ENCODE measurements around the gene FAM180B. TPM values are rescaled to one million over a fixed set of nuclear protein-coding genes. Genes with fewer than 3 reads are reported as not detected.

The FAM180B gene
- polyA plus RNA-seq, 10 donors: 1.2 to 4.1 (median 2.7) TPM

DNA sequence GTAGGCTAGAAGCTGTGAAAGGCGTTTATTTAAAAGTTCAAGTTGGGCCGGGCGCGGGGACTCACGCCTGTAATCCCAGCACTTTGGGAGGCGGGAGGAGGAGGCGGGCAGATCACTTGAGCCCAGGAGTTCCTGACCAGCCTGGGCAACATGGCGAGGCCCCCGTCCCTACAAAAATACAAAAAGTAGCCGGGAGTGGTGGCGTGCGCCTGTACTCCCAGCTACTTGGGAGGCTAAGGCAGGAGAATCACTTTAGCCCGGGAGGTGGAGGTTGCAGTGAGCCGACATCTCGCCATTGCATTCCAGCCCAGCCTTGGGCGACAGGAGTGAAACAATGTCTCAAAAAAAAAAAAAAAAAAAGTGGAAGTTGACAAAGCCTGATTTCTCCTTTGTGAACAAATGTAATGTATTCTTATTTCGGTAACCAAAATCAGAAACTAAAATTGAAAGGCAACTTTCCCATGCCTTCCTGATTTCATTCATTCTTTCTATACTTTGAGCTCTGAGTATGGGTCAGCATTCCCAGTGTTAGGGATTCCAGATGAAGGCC lies 20.3 kb upstream of the FAM180B start:
- DNase-seq: no peak

- no peak for DNase-seq
Observed at GRCh38 chr11:47569646-47570045, 16.8 kb upstream of the FAM180B start.

DNA sequence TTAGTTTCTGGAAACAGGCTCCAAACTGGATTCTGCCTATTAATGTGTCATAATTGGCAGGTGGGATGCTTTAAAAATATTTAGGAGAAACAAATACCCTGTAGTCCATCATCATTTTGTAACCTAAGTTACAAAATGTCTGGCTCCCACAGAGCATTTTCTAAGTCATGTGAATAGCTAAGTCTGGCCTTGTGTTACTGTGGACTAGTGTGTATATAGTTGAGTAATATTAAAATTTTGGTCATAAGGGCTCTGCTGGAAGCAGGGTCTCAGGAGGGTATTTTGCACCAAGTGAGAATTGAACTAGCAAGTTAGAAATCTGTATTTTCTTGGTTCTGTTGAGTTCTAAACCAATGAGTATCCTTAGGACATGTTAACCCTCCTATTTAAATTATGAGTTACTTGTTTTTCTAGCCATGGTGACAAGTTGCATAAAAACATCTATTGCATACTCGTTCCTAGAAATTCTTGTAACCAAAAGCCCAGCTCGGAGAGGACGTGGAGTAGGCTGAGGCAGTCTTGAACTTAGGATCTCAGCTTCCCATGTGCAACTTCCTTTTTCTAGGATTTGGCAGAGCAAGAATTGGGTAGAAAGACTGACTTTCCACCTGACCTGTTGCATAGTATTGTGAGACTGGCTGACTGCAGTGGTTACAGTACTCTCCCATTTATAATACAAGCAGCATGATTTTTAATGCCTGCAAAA lies 15.7 kb upstream of the FAM180B start:
- DNase-seq: no peak

DNA sequence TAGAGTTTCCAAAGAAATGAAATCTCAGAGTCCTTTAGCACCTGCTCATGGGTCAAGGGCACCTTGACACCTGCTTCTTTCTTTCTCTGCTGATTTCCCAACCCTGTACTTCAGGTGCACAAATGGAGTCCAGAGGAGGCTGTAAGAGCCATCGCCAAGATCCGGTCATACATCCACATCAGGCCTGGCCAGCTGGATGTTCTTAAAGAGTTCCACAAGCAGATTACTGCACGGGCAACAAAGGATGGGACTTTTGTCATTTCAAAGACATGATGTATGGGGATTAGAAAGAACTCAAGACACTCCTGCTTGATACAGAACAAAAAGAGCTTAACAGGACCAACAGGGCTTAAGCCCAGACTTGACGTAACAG lies 15.1 kb upstream of the FAM180B start:
- DNase-seq: no peak

DNA sequence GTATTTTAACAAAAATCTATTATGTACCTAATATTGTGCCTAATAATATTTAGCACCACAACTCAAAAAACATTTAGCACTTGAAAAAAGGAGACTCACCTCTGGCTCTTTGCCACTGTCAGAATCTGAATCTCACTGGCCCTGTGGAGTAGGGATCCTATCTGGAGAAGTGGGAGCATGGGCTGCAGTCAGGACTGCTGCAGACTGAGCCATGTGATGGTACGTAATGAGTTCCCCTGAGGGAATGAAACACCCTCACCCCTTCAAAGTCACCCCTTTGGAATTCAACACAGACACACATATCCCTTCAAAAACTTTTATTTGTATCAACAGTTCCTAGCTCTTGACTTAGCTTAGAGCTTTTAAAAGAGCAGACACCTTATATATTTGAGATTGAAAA lies 14.6 kb upstream of the FAM180B start:
- no peak for DNase-seq

GRCh38 chr11:47572715-47573255 lies 13.7 kb upstream of the FAM180B start:
- DNase-seq: no peak

DNA sequence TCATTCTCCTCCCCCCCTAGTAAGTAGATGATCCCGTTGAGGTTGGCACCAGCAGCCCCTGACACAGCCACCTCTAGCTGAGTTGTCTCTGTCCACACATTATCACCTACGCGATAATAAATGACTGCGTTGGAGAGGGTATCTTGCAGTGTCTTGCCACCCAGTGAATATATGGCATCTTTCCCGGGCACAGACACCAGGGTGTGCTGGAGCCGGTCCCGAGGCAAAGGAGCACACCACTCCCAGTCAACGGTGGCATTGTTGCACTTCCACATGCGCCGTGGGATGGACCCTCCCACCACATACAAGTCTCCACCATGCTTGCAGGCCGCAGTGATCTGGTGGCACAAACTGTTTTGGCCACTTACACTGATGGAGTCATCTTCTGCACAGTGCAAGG lies 13.2 kb upstream of the FAM180B start:
- no peak for DNase-seq

DNA sequence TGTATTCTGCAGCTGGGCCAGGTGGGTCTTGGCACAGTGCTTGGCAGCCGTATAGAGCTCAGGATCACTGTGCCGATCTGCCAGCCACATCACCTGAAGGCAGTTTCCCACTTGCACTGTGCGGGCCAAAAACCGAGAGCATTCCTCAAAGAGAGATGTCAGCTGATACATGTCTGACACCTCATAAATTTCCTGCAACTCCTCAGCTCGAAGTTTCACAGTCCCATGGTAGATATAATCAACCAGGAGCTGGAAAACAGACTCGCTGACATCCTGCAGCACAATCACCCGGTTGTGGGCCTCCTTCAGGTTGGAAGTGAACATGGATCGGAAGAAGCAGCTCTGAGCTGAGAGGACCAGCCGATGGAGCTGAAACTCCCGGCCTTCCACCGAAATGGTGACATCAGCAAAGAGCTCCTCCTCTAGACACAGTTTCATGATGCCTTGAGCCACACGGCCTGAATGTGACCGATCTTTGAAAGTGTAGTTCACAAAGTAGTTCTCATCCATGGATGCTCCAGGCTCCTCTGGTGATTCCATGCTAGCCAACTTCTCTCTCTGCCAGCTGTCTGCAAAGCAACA lies 8.9 kb upstream of the FAM180B start:
- no peak for DNase-seq

DNA sequence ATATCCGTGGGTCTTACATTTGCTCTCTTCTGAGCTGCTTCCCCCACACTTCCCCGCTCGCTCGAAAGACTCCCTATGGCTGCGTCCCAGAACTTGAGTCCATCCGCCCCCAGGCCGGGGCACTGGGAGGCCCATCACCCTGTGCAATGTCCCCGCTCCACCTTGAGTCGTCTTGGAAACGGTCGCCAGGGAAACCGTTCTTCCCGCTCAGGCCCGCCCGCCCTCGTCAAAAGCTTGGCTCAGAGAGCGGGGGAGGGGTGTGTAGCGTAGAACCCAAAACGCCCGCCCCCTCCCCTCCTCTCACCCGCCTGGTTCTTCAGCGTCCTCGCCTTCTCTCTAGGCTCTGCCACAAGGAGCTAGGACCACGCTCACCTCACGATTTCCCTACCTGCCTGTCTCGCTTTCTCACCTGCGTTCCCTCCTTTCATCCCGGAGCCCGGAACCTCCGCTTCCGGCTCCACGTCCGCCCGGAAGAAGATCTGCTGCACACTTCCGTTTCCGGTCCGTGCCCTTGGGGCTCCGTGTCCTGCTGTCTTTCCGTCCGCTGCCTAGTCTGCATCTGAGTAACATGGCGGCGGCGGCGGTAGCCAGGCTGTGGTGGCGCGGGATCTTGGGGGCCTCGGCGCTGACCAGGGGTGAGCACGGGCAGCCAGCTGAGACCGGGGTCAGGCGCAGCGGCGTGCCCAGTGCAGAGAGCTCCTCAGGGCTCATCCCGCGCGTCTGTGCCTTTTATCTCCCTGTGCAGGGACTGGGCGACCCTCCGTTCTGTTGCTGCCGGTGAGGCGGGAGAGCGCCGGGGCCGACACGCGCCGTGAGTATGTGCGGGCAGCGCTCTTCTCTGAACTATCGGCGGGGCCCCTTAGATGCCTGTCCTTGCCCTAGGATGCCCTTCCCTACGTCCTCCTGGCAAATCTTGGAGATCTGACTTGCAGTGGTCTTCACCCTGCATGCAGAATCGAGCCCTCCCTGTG lies 7.7 kb upstream of the FAM180B start, which contains the start of the genes KBTBD4 and NDUFS3:
TSS of gene KBTBD4 (minus strand) at position 447 of the 971 bp plus-strand sequence. CDS start at position 428, 19 bp downstream.
TSS of gene NDUFS3 (plus strand) at position 551 of the 971 bp plus-strand sequence. CDS start at position 569, 18 bp downstream.
- peak; percentile 89 to 97 (median 95) for DNase-seq

DNA sequence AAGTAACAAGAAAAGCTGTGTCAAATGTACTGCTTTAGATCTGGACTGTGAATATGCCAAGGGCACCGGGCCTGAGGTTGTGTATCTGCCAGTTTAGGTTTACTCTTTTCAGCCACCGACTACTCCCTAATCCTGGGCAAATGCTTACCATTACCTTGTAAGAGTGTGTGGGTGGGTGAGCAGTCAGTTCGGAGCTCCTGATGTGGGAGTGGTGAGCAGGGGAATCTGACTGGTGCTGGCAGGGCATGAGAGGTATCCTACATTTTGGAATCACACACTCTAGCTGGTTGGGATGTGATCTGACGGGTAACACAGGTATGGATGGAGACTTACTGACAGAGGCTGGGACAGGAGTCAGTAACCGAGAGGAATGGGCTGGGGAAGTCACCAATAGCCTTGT lies 2.6 kb upstream of the FAM180B start:
- DNase-seq: no peak

- DNase-seq: no peak
Observed at GRCh38 chr11:47587039-47587716, 700 bp downstream of the FAM180B start.

DNA sequence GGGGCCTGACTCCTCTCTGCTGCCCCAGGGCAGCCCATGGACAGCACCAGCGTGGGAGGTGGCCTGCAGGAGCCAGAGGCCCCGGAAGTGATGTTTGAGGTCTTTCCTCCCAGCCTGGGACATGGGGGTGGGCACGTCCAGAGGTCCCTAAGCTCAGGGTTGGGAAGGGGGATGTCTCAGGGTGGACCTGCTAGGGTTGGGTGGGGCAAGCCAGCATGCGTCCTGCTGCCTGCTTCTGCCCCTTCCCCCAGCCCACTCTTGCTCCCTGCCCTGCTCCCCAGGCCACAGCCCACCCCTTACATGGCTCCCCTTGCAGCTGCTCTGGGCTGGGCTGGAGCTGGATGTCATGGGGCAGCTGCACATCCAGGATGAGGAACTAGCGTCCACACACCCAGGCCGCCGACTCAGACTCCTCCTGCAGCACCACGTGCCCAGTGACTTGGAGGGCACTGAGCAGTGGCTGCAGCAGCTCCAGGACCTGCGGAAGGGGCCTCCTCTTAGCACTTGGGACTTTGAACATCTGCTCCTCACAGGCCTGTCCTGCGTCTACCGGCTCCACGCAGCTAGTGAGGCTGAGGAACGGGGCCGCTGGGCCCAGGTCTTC lies 1.3 kb downstream of the FAM180B start:
- peak in 2 of 3 donors; percentile 54 to 74 for DNase-seq

DNA sequence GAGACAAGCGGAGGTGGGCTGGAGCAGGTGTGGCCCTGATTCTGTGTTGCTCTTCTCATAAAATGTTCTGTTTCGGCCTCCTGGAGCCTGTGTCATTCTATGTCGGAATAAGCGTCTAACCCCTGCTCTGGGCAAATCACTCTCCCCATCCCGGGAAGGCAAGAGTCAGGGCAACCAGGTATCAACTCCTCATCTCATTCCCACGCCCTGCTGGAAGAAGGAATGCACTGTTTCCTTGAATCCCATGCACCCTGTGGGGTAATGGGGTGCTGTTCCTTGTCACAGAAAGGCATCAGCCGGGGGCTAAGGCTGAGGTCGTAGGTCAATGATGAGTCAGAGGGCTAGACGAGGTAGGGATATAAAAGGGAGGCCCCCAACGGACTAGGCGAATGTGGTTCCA lies 2.6 kb downstream of the FAM180B start:
- DNase-seq: no peak

DNA sequence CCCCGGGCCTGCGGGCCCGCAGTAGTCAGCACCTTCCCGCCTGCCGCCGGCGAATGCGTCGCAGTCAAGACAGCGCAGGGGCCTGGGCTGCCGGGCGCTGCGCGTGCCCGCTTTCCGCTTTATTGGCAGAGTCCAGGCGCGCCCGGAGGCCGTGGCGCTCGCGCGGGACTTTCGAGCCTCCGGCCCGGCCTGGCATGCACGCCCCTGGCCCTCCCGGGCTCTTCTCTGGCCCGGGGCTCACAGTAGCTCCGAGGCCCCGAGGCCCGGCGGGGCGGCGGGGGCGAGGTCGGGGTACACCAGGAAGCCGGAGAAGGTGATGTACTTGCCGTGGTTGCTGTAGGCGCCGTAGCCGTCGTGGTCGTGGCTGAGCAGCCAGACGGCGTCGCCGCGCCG lies 3.1 kb downstream of the FAM180B start:
- no peak for DNase-seq

DNA sequence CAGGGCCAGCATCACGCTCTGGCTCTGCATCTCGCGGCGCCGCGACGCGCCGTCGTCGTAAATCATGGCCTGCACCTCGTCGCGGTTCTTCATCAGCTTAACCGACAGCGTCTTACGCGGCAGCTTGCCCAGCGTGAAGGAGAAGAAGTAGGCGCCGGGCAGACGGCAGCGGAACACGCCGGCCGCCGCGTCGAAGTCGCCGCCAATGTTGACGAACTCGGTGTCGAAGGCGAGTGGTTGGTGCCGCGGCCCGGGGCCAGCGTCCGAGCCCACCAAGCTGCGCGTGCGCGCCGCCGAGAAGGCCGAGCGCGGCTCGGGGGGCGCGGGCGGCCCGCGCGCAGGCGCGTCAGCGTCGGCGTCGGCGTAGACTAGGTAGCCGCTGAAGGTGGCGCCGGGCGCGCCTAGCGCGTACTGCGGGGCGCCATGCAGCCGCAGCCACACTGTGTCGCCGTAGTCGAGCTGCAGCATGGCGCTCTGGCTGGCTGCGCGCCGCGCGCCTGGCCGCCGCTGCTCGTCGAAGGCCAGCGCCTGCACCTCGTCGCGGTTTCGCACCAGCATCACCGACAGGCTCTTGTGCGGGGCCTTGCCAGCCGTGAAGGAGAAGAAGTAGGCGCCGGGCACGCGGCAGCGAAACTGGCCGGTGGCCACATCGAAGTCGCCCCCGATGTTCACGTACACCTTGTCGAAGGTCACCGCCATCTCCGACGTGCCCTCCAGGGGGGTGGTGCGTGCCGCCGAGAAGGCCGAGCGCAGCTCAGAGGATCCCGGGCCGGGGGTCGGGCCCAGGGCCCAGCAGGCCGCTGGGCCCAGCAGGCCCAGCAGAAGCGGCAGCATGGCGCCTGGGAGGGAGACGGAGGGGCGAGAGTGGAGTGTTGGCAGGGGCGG lies 3.7 kb downstream of the FAM180B start:
- peak; percentile 66 to 94 (median 82) for DNase-seq

DNA sequence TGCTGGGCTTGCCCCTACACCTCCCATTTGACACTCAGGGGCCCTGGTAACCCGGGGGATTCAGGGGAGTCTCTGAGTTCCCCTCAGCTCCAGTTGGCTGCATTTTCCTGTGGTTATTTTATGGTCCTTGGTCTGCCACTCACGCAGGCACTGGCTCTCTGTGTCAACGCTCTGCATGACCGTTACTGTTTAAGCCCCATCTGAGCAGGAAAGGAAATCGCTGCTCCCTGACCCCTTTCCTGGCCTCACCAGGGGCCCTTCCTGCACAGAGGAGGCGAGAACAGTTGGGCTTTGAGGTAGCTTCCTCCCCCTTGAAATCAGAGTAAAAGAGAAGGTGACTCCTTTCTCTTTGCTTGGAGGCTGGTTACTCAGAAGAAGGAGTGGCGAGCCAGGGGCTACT lies 5.3 kb downstream of the FAM180B start:
- DNase-seq: peak in 1 of 3 donors; percentile 36

DNA sequence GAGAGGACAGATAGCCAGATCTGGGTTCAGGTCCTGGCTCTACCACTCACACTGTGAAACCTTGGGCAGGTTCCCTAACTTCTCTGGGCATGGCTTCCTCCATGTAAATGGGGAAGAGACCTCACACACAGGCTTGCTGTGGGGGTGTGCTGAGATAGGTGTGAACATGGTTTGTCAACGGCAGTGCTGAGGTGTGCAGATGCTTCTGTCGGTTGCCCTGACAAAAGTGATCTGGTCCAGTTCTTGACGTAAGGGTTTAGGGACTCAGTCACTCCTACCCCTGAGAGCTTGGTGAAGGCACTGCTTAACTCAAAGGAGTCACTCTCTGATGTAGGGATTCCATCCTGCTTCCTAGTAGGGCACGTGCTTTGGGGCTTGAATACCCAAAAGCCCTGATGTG lies 5.8 kb downstream of the FAM180B start:
- no peak for DNase-seq

GRCh38 chr11:47592970-47593369 lies 6.5 kb downstream of the FAM180B start:
- DNase-seq: no peak

DNA sequence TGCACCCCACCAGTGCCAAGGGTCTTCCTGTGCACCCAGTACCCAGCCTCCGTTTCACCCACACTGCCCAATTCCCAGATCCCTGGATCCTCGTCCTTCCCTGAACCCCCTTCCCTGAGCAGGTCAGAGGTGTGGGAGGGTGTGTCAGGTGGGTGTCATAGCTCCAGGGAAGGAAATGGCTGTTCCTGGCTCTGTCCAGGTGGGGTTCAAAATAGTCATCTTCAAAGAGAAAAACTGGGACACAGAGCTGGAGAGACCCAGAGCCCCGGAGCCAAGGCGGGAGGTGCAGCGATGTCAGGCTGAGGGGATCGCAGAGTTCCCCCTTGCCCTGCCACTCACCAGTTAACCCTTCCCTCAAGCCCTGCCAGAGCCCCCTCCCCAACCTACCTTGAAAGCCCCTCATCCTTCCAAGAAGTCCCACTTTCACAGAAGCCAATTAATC lies 7.0 kb downstream of the FAM180B start:
- DNase-seq: no peak

All from muscle of back (tissue), 11 donors.